B cell (primary cell): Measurements from ENCODE around the gene CCDC122. TPM values are rescaled to one million over a fixed set of nuclear protein-coding genes. Genes with fewer than 3 reads are reported as not detected.

Experiments used
- ATAC-seq: fragments of 200-7000 bp; cut with Tn5 transposase; one replicate; pipeline ENCODE4 v1.10.0; 2021; ENCODE audit warnings: low read depth, mild to moderate bottlenecking, moderate number of reproducible peaks, moderate library complexity
- CTCF ChIA-PET: fragments of 350-600 bp; sonication (Branson Sonifier 250); formaldehyde crosslinking; loops from one replicate; lab custom pipeline; 2021; ENCODE audit warnings: antibody characterized with exemption, inconsistent platforms; lab: Charles Lee
- POLR2A ChIA-PET: fragments of 350-600 bp; sonication (Branson Sonifier 250); formaldehyde crosslinking; loops from one replicate; lab custom pipeline; 2021; ENCODE audit warnings: antibody characterized with exemption; lab: Charles Lee
- DNase-seq: peaks from one replicate; pipeline ENCODE4 v3.0.0; 2013
- H2AFZ ChIP-seq: 2 replicates; pipeline ENCODE4 v1.6.1; 2012; ENCODE audit warnings: mild to moderate bottlenecking, low read depth, low read length; ENCODE audit not compliant: insufficient read depth, poor library complexity, severe bottlenecking
- H3K27ac ChIP-seq, 2 donors: 1 replicate in 1 of 2; 2 replicates in 1 of 2; pipeline ENCODE4 v1.5.1; 2012 to 2013; ENCODE audit warnings: low read length in 2 of 2, mild to moderate bottlenecking in 2 of 2, moderate library complexity in 1 of 2
- H3K27me3 ChIP-seq, 4 experiments: fragments of 200-600 bp in 1 of 4; sonication (generic) in 1 of 4; replicated peaks in 1 of 4; 1 replicate in 2 of 4; 2 replicates in 2 of 4; pipeline versions ENCODE4 v1.6.1 to v1.7.0; 2013 to 2016; ENCODE audit warnings: low read length in 3 of 4, mild to moderate bottlenecking in 2 of 4, mixed read lengths in 1 of 4, moderate library complexity in 1 of 4; ENCODE audit not compliant: insufficient read depth in 4 of 4, control insufficient read depth in 3 of 4; ENCODE audit errors: control extremely low read depth in 1 of 4
- H3K36me3 ChIP-seq, 2 experiments: replicated peaks in 1 of 2; 1 replicate in 1 of 2; 2 replicates in 1 of 2; pipeline versions ENCODE4 v1.6.1 to v1.7.1; 2013; ENCODE audit warnings: low read length in 1 of 2; ENCODE audit not compliant: insufficient read depth in 2 of 2, control insufficient read depth in 1 of 2; ENCODE audit errors: control extremely low read depth in 1 of 2, extremely low read depth in 1 of 2
- H3K4me1 ChIP-seq, 2 donors: fragments of 200-600 bp in 1 of 2; sonication (generic) in 1 of 2; 1 replicate in 1 of 2; 2 replicates in 1 of 2; pipeline versions ENCODE4 v1.5.1 to v1.6.1; 2013 to 2017; ENCODE audit warnings: low read length in 2 of 2; ENCODE audit not compliant: control insufficient read depth in 2 of 2, insufficient read depth in 2 of 2
- H3K4me2 ChIP-seq: replicated peaks from 2 replicates; pipeline ENCODE3; 2012; ENCODE audit warnings: mild to moderate bottlenecking, low read depth, low read length; ENCODE audit not compliant: poor library complexity, severe bottlenecking
- H3K4me3 ChIP-seq, 5 experiments: fragments of 200-600 bp in 1 of 5; sonication (generic) in 1 of 5; 1 replicate in 3 of 5; 2 replicates in 2 of 5; pipeline versions ENCODE4 v1.5.1 to v1.7.0; 2011 to 2016; ENCODE audit warnings: low read length in 4 of 5, mild to moderate bottlenecking in 4 of 5, low read depth in 2 of 5, control low read depth in 1 of 5, moderate library complexity in 1 of 5; ENCODE audit not compliant: insufficient read depth in 1 of 5; ENCODE audit errors: control extremely low read depth in 1 of 5, extremely low read depth in 1 of 5
- H3K79me2 ChIP-seq: fragments of 200-600 bp; sonication (generic); one replicate; pipeline ENCODE4 v1.6.0; 2016; ENCODE audit warnings: low read length; ENCODE audit not compliant: control insufficient read depth, insufficient read depth
- H3K9ac ChIP-seq: fragments of 200-600 bp; sonication (generic); 2 replicates; pipeline ENCODE4 v1.6.1; 2017; ENCODE audit warnings: mild to moderate bottlenecking, low read length, moderate library complexity
- H3K9me3 ChIP-seq, 3 donors: one replicate each; pipeline versions ENCODE4 v1.6.1 to v1.7.1; 2013; ENCODE audit warnings: low read length in 2 of 3; ENCODE audit not compliant: control insufficient read depth in 2 of 3, insufficient read depth in 1 of 3; ENCODE audit errors: control extremely low read depth in 1 of 3
- H4K20me1 ChIP-seq: 2 replicates; pipeline ENCODE4 v1.6.0; 2012; ENCODE audit warnings: mild to moderate bottlenecking, low read length; ENCODE audit not compliant: insufficient read depth, control insufficient read depth, poor library complexity, severe bottlenecking
- H3K27ac Mint-ChIP-seq: one replicate; pipeline ENCODE4 v1.8.0; 2021; ENCODE audit warnings: mixed read lengths
- H3K27me3 Mint-ChIP-seq: one replicate; pipeline ENCODE4 v1.8.0; 2021; ENCODE audit warnings: mixed read lengths
- H3K4me1 Mint-ChIP-seq: one replicate; pipeline ENCODE4 v1.8.0; 2021; ENCODE audit warnings: mixed read lengths
- H3K4me3 Mint-ChIP-seq: one replicate; pipeline ENCODE4 v1.8.0; 2021; ENCODE audit warnings: mixed read lengths
- H3K9me3 Mint-ChIP-seq: one replicate; pipeline ENCODE4 v1.8.0; 2022; ENCODE audit warnings: mixed read lengths; ENCODE audit not compliant: insufficient read depth
- CTCF ChIP-seq: fragments of 200-600 bp; IDR thresholded peaks from one replicate; pipeline ENCODE4 v1.8.0; 2022; ENCODE audit warnings: antibody characterized with exemption, mild to moderate bottlenecking
- EZH2 ChIP-seq: IDR thresholded peaks from 2 replicates; pipeline ENCODE4 v1.6.1; 2012; ENCODE audit warnings: borderline replicate concordance, low read depth, mild to moderate bottlenecking, moderate library complexity, low read length; ENCODE audit not compliant: insufficient read depth, poor library complexity, severe bottlenecking
- WGBS: methylation state at CpG from one replicate; pipeline ENCODE4 v1.1.5; 2013; ENCODE audit warnings: missing lambda C conversion rate; ENCODE audit not compliant: insufficient coverage; 5-methylcytosine and 5-hydroxymethylcytosine counted together
- intact Hi-C: fragments of 100-400 bp; cut with micrococcal nuclease; formaldehyde crosslinking; loops from one replicate; pipeline ENCODE4 v1.10.0; 2022
- polyA plus RNA-seq: library from polyadenylated mRNA; depleted of rRNA; stranded (reverse); fragments of >200 nt; gene quantifications from 2 replicates; pipeline ENCODE4 v1.2.3, GENCODE V29; 2012
- total RNA-seq, 2 donors: library from RNA; stranded (reverse); fragments of 120-200 nt in 1 of 2; gene quantifications; 1 replicate in 1 of 2; 2 replicates in 1 of 2; pipeline versions ENCODE4 v1.2.3 to v1.2.4, GENCODE V29; 2013 to 2022

The CCDC122 gene
- total and polyA plus RNA-seq, 2 donors (not counting 1 experiment from before 2014, with no cell fraction given): 1.1 to 12.1 TPM

DNA sequence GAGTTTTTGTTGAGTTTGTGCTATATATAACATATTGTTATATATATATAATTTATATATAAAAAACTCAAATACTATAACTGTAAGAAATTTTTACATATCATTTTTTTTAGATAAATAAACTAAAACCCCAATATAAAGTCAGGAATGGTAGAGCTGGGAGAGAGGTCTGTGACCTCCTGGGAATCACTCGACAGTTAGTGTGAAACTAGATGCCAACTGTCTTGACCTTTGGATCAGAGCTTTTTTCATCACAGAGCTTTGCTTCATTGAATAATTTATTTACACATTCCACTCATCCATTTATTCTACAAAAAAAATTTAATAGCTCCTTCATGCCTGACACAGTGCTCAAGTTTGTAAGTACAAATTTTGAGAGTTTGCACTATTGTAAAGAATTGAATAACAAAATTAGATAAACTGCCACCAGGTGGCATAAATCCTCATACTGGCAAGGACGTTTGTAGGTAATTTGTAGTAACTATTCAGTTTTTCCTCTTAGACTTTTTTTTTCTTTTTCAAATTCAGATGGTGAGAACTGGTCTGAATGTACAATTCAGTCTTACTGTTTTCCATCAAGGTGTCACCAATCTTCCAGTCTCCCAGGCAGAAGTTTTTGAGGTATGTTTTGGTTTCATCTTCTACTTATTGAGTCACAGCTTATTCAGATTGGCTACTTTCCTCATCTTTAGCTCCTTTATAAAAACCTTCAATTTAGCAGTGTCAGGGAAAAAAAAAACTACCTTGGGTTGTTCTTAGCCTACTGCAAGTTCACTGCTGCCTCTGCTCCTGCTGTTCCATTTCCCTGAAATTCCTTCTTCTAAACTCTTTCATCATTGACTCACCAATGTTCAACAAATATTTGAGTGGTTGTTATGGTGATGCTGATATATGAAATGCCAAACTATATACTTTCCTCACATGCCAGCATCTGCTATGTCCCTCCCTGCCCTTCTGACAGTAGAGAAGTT, 28.9 kb upstream of the CCDC122 start:
- Histone ChIP-seq H3K36me3 (no peaks in the 10 kb centered on the region), H3K4me1 (no peaks in the 10 kb centered on the region), H3K4me3 (no peak overlapping the region), H3K4me2 (no peak overlapping the region), H3K27ac (no peak overlapping the region), H3K9me3 (no peaks in the 10 kb centered on the region), H3K27me3 (peaks cover 0 to 9% (median 1%) of the 10 kb centered on the region in 4 experiments), H3K79me2 (no peaks in the 10 kb centered on the region), H3K9ac (no peak overlapping the region), H2AFZ (no peak overlapping the region), H4K20me1 (no peaks in the 10 kb centered on the region)
- Mint-ChIP-seq H3K9me3 (no peaks in the 10 kb centered on the region), H3K4me1 (peaks cover 1% of the 10 kb centered on the region), H3K4me3 (no peak overlapping the region), H3K27me3 (peaks cover 39% of the 10 kb centered on the region), H3K27ac (no peak overlapping the region)
- TF ChIP-seq EZH2 (no peak), CTCF (peak; percentile 82)
- DNase-seq: peak; percentile 47
- ChIA-PET CTCF (interaction anchor here (0.7 to 14.5 kb wide), 31 partner anchors 8 to 1401 kb away, joined by 3 to 260 read pairs (median 4); no protein-coding TSS in a partner anchor), POLR2A (interaction anchor here (0.6 kb wide), 1 partner anchor 527 kb away, joined by 8 read pairs; no protein-coding TSS in a partner anchor)
- WGBS: 100% methylated on average over 1 of the region's 2 CpGs
- intact Hi-C loops: loop anchor here (1.0 to 10.0 kb wide), 5 partner anchors 144 to 1399 kb away; partner anchors contain the start of gene TSC22D1
- ATAC-seq: no peak
